HG02885 (cell line): ENCODE measurements around the gene LRRIQ1.
A peak's percentile ranks its signal among the peaks of the same experiment; 100 is the strongest.
"Not testable (repeated sequence)": the region's sequence is repeated elsewhere in the genome, so short reads cannot be mapped to it uniquely, and the experiment has no call there.

Experiments
- ATAC-seq: cut with Tn5 transposase; IDR thresholded peaks from one replicate; pipeline ENCODE4 v1.9.1; 2021; ENCODE audit warnings: mild to moderate bottlenecking; ENCODE audit not compliant: unreplicated experiment, poor library complexity

Gene LRRIQ1

GRCh38 chr12:85186236-85186635, 150.1 kb downstream of the LRRIQ1 start:
- no peak for ATAC-seq

GRCh38 chr12:85188619-85189018, 152.5 kb downstream of the LRRIQ1 start:
- ATAC-seq: no peak

- no peak for ATAC-seq
Observed at GRCh38 chr12:85190728-85191127, 154.6 kb downstream of the LRRIQ1 start.

- ATAC-seq: not testable (repeated sequence)
Observed at GRCh38 chr12:85203809-85204208, 167.7 kb downstream of the LRRIQ1 start.

GRCh38 chr12:85206543-85206942, 170.4 kb downstream of the LRRIQ1 start:
- no peak for ATAC-seq

GRCh38 chr12:85224339-85224738, 188.2 kb downstream of the LRRIQ1 start:
- ATAC-seq: not testable (repeated sequence)

GRCh38 chr12:85225501-85225900, 189.3 kb downstream of the LRRIQ1 start:
- ATAC-seq: no peak

GRCh38 chr12:85237327-85237726, 201.2 kb downstream of the LRRIQ1 start:
- ATAC-seq: no peak

- ATAC-seq: no peak
Observed at GRCh38 chr12:85244561-85244960, 208.4 kb downstream of the LRRIQ1 start.

- ATAC-seq: no peak
Observed at GRCh38 chr12:85253853-85254252, 217.7 kb downstream of the LRRIQ1 start.

GRCh38 chr12:85257671-85258070, 221.5 kb downstream of the LRRIQ1 start:
- no peak for ATAC-seq

GRCh38 chr12:85260447-85260846, 224.3 kb downstream of the LRRIQ1 start:
- no peak for ATAC-seq

GRCh38 chr12:85260896-85261295, 224.7 kb downstream of the LRRIQ1 start:
- ATAC-seq: no peak

GRCh38 chr12:85266356-85266755, 230.2 kb downstream of the LRRIQ1 start:
- ATAC-seq: no peak

GRCh38 chr12:85273381-85274314, 237.5 kb downstream of the LRRIQ1 start:
- ATAC-seq: peak; percentile 85

GRCh38 chr12:85274315-85274651, 238.1 kb downstream of the LRRIQ1 start:
- ATAC-seq: no peak

GRCh38 chr12:85275374-85275773, 239.2 kb downstream of the LRRIQ1 start:
- ATAC-seq: no peak

GRCh38 chr12:85277191-85277590, 241.0 kb downstream of the LRRIQ1 start:
- no peak for ATAC-seq

- ATAC-seq: no peak
Observed at GRCh38 chr12:85277900-85278597, 241.9 kb downstream of the LRRIQ1 start.

GRCh38 chr12:85278598-85279448, 242.7 kb downstream of the LRRIQ1 start:
- no peak for ATAC-seq
